Omental fat pad (tissue), 4 donors: ENCODE results near the gene EID2B. TPM values are rescaled to one million over a fixed set of nuclear protein-coding genes. Genes with fewer than 3 reads are reported as not detected.

Experiments
- ATAC-seq: fragments of 150-250 bp; one replicate; pipeline ENCODE4 v1.9.1; 2016; ENCODE audit warnings: mild to moderate bottlenecking, moderate library complexity; ENCODE audit not compliant: low FRiP score
- DNase-seq: peaks from one replicate; pipeline ENCODE4 v3.0.0-alpha.2; 2019; ENCODE audit warnings: low spot score
- CTCF ChIP-seq, 3 donors: fragments of 450-650 bp; IDR thresholded peaks; one replicate each; pipeline ENCODE4 v1.5.1; 2016 to 2017; ENCODE audit warnings: antibody characterized with exemption in 3 of 3, mild to moderate bottlenecking in 3 of 3, moderate library complexity in 2 of 3
- total RNA-seq, 4 donors: library from RNA; depleted of rRNA; stranded (reverse); fragments of >200 nt; gene quantifications; one replicate each; pipeline ENCODE4 v1.1.0, GENCODE V29; 2016

EID2B gene
- total RNA-seq, 4 donors from 2014 or later: 1.8 to 4.4 (median 2.3) TPM

DNA sequence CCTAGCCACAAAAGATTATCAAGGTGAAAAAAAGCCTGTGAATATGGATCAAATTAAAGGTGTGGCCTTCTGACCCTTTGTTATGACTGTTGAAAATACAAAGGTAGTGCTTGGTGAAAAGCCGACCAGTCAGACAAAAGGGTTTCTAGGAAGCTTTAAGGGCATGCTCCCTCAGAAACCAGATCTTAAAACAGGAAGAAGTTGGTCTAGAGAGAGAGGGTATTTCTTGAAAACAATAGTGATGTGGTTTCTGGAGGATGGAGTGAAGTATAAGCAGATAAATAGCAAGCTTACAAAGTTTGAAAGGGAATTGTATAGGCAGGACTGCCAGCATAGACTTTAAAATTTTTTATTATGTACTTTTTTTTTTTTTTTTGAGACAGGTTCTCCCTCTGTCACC is 12.3 kb upstream of the EID2B start:
- DNase-seq: no peak
- no peak for ATAC-seq
- TF ChIP-seq CTCF (IDR thresholded peaks at IDR 0.05): no peak

DNA sequence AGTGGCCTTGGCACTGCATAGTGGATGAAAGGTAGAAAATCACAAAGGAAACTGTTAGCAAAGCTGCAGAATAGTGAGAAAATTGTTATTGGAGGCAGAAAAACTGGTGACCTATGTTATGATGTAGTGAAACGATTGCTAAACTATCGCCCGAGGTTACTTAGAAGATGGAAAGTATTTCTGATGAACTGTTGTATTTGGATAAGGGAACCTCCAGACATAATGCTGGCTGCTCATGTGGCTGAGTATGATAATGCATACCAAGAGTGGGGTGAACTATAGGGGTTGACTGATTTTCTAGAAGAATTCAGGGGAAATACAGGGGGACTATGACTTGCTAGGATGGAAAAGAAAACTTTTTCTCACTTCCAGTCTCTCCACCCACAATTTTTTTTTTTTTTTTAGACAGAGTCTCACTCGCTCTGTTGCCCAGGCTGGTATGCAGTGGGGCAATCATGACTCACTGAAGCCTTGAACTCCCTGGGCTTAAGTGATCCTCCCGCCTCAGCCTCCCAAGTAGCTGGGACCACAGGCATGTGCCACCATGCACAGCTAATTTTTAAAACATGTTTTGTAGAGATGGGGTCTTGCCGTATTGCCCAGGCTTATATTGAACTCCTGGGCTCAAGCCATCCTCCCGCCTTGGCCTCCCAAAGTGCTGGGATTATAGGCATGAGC is 11.7 kb upstream of the EID2B start:
- DNase-seq (no peak), ATAC-seq (no peak)
- TF ChIP-seq CTCF (IDR thresholded peaks at IDR 0.05): no peak

DNA sequence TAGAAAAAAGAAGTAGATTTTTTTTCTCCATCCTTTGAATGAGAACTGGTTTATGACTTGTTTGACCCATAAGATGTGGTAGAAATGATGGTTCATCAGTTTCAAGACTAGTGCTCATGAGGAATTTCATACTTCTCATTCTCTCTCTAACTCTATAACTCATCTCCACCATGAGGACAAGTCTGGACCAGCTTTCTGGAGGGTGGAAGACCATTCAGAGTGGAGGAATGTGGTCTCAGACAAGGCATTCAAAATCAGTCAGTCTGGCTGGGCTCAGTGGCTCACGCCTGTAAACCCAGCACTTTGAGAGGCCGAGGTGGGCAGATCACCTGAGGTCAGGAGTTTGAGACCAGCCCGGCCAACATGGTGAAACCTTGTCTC is 10.8 kb upstream of the EID2B start:
- ATAC-seq (no peak), DNase-seq (no peak)
- no peak for TF ChIP-seq CTCF (IDR thresholded peaks at IDR 0.05)

DNA sequence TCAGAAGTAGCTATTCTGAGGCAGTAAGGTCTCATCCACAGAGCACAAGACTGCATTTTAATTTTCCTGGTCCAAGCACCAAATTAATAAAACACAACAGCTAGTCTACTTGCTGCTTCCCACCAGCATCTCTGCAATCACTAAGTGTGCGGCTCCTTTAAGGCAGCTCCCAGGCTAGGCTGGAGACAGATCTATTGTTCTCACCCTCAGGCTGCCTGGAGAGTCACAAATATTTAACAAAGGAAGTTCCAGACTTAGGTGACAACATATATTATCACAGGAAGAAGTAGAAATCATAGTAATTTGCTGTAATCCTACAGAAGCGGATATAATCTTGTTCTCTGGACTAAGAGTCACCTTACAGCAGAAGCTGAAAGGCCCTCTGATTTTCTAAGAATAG is 9.6 kb upstream of the EID2B start:
- TF ChIP-seq CTCF (IDR thresholded peaks at IDR 0.05): no peak
- ATAC-seq (no peak), DNase-seq (no peak)

GRCh38 chr19:39540333-39540673 is 7.7 kb upstream of the EID2B start:
- ATAC-seq (no peak), DNase-seq (no peak)
- TF ChIP-seq CTCF (IDR thresholded peaks at IDR 0.05): no peak

GRCh38 chr19:39539518-39540332 is 7.1 kb upstream of the EID2B start, which contains the start of gene EID2:
Gene EID2, minus strand, starts transcription at chr19:39540161. Its CDS starts 82 bp downstream, at chr19:39540079.
- peak in 1 of 3 donors; percentile 60 for TF ChIP-seq CTCF (IDR thresholded peaks at IDR 0.05)
- ATAC-seq (peak; percentile 98), DNase-seq (peak; percentile 88)

GRCh38 chr19:39539165-39539517 is 6.5 kb upstream of the EID2B start:
- ATAC-seq (no peak), DNase-seq (no peak)
- no peak for TF ChIP-seq CTCF (IDR thresholded peaks at IDR 0.05)
